Erythroblast (primary cell): ENCODE results near the gene VPS52.

Experiments used
- GATA1 ChIP-seq: IDR thresholded peaks from 2 replicates; pipeline ENCODE4 v1.6.1; 2011; ENCODE audit warnings: low read depth, mild to moderate bottlenecking, control low read depth, low read length, moderate library complexity
- POLR2A ChIP-seq: IDR thresholded peaks from 2 replicates; pipeline ENCODE4 v1.6.1; 2011; ENCODE audit warnings: mild to moderate bottlenecking, low read length

- TF ChIP-seq POLR2A: no peak
- no peak for TF ChIP-seq GATA1
Measured at GRCh38 chr6:33250731-33251130, 20.9 kb downstream of the VPS52 start.
